Subcutaneous preadipocyte (primary cell): Measurements from ENCODE around the gene TBX3. TPM values are rescaled to one million over a fixed set of nuclear protein-coding genes. Genes with fewer than 3 reads are reported as not detected.

Experiments used
- small RNA-seq: library from RNA; depleted of rRNA; stranded (forward); fragments of <200 nt; gene quantifications from one replicate; pipeline ENCODE3, GENCODE V24; 2012
- total RNA-seq: library from RNA; depleted of rRNA; stranded (reverse); fragments of >200 nt; gene quantifications from 2 replicates; pipeline ENCODE4 v1.2.3, GENCODE V29; 2012

Gene TBX3
- total RNA-seq: 79.4 and 113 TPM in 2 replicates

DNA sequence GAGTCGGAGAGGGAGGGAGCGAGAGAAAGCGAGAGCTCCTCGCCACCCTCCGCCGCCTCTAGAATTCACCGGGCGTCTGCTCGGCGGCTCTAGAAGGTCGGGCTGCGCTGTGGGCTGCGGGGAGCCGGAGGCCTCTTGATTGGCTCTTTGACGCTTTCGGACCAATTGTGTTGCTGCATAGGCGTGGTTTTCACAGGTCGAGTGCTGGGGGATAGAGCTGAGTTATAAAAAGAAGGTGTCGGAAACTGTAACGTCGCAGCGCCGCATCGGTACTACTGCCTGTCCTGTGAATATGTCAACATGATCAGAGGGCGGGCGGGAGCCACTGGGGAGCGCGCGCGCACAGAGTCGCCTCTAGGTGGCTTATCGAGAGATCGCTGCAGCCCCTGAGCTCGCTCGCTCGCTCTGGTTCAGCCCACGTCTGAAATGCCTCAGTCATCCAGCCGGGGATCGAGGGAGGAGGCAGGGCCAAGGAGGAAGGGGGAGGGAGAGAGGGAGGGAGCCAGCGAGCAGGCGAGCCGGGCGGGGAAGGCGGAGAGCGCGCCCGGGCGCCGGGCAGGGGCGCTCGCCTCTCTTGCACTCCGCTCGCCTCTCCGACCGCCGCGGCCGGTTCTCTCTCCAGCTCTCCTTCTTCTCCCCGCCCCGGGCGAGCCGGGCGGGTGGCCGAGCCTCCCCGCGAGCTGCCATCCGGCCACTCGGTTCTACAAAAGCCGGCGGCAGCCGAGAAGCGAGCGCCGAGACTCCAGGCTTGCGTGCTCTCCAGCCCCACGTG, at the start of gene TBX3:
Gene TBX3 (minus strand): TSS at position 78 of the 772 bp plus-strand sequence. CDS start 975 bp downstream, outside the sequence.

Small RNA genes within 50 kb of the gene (small RNA-seq; reads per million reads assigned to genes)
- gene RF00019: not detected
